Activated CD4-positive, alpha-beta T cell treated with anti-CD3 and anti-CD28 coated beads, Interleukin-2, amount 50 U/mL, for 1 hour (primary cell): Measurements from ENCODE around the gene DYNC1H1.

ENCODE experiments used
- DNase-seq: peaks from one replicate; pipeline ENCODE4 v3.0.0-alpha.2; 2020

The DYNC1H1 gene

DNA sequence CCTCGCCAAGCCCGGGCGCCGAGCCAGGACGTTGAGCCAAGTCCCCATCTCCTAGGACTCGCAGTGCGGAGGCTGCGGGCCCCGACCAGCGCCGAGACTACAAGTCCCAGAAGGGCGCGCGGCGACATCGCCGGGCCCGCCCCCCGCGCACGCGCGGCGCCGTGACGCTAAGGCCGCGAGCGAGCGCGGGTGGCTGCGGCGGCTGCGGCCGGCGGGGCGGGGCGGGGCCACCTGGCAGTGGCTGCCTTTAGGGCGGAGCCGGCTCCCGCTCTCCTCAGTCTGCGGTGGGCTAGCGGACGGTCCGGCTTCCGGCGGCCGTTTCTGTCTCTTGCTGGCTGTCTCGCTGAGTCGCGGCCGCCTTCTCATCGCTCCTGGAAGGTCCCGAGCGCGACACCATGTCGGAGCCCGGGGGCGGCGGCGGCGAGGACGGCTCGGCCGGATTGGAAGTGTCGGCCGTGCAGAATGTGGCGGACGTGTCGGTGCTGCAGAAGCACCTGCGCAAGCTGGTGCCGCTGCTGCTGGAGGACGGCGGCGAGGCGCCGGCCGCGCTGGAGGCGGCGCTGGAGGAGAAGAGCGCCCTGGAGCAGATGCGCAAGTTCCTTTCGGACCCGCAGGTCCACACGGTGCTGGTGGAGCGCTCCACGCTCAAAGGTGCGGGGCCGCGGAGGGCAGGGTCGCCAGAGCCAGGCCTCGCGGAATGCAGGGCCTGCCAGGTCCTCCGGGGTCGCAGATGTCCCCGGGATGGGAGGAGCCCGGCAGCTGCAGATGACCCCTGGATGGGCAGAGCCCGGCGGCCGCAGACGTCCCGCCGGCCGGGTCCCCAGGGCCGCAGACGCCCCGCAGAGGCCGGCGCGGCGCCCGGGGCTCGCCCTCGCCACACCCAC, at the start of gene DYNC1H1:
Gene DYNC1H1 (plus strand): TSS at position 277 of the 884 bp plus-strand sequence. CDS start 119 bp downstream, at position 396.
- DNase-seq: peak; percentile 84

- no peak for DNase-seq
Measured at GRCh38 chr14:101915871-101916815, 48.2 kb upstream of the DYNC1H1 start.

DNA sequence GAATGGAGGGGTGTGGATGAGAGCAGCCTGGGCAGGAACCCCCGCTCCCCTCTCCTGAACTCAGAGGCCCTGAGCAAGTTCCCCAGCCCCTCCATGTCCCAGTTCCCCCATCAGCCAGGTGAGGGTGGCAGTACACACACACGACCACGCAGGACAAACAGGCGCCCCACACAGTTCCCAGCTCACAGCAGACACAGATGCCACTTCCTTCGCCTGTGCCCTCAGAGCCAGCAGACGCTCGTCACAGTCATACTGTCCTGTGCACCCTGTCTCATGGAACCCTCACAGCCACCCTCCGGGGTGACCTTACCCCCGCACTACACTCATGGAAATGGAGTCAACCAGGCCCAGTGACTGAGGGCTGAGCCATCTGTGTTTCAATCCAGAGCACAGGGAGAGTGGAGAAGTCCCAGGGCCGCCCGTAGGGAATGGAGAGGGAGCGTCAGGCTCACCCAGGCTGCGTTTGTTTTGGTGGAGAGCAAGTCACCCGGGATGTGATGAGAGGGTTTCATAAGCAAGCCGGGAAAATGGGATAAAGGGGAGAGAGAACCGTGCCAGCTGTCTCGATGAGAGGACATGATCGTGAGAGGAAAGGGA, 47.5 kb upstream of the DYNC1H1 start:
- DNase-seq: no peak

GRCh38 chr14:101917413-101918017, 46.9 kb upstream of the DYNC1H1 start:
- DNase-seq: no peak

DNA sequence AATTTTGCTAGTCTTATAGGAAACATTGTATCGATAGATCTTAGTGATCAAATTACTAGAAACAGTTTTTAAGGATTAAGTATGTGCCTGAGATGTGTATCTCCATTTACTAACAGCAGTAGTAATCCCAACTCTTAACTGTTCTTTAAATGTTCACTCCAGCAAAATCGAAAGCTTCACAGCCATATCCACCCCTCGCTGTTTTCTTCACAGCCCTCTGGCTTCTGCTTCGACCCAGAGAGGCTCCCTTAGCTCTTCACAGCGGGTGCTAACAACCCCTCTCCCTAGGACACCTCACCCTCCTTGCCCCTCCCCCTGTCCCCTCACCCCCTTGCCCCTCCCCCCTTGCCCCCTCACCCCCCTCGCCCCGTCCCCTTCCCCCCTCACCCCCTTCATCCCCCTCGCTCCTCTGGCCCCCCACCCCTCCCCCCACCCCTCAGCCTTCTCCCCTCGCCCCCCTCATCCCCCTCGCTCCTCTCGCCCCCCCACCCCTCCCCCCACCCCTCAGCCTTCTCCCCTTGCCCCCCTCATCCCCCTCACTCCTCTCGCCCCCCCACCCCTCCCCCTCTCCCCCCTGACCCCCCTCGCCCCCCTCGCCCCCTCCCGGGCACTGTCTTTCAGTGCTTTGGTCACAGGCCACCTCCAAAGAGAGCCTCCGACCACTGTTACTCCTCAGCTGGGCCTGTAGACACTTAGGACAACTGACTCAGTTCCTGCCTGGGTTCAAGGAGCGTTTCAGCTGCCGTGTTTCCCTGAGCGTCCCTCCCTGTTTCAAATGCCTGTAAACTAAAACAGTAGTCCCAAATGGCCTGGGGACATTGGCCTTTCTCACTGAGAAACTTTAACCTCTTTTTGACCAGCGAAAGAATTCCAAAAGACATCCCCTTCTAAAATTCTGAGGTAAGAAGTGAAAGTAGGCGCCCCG, 46.0 kb upstream of the DYNC1H1 start:
- DNase-seq: no peak

DNA sequence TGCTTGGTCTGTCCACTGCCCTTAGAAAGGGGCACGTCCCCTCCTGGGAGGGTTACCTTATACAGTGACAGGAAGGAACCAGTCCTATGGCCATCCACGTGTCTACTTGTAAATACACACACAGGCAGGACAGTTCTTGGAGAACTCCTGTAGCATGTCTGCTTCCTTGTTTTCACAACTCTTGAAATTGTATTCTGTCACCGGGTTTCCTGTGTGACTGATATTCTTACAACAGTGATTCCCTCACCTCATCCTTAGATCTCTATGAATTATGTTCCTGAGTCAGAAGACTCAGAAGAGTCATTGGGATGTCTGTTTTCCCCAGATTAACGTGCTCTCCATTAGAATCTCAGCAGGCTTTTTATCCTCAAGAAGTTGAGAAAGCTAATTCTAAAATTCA, 44.1 kb upstream of the DYNC1H1 start:
- no peak for DNase-seq

GRCh38 chr14:101922866-101923265, 41.5 kb upstream of the DYNC1H1 start:
- no peak for DNase-seq

DNA sequence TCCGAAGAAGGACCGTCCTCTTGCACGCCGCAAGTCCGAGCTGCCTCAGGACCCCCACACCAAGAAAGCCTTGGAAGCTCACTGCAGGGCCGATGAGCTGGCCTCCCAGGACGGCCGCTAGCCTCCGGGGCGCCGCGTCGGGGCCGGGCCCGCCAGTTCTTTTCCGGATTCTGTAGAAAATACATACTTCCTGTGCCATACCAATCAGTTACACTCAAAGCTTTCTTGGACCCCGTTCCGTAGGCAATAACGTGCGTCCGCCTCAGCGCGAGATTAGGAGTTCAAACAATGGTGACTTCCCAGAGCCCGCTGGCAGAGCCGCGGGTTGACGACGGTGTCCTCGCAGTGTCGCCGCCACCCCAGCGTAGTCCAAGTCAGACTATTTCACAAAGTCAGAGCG, 39.2 kb upstream of the DYNC1H1 start:
- DNase-seq: no peak

DNA sequence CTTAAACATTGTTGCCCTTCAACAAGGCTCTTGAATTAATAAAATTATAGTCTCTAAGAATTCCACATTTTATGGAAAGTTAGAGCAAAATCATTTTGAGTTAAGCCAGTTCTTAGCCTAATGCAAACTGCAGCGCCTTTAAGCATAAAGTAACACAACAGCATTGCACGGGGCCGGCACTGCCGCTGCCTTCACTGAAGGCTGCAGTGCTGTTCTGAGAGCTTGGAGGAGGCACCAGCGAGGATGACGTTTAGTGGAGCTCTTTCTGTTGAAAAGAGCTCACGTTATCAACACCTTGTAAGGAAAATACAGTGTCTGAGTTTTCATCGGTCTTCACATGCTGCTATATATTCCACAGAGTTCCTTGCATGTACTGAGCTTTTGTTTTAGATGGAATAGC, 38.3 kb upstream of the DYNC1H1 start:
- DNase-seq: no peak

GRCh38 chr14:101926620-101927019, 37.8 kb upstream of the DYNC1H1 start:
- no peak for DNase-seq

DNA sequence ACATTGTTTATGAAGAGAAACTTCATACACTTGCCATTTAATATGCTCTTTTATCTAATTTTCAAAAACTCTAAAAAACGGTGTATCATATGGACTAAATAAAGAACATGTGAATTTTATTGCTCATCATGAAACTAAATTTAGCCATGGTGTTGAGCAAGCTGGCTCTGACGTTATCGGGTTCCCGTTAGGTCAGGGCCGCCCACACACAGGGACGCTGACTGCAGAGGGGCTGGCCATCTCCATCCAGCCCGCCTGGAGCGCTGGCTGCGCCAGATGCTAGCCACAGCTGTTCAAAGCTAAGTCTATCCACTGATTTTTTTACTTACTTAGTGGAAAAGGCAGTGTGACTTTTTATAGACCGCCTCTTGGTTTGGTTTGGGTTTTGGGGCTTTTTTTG, 36.5 kb upstream of the DYNC1H1 start:
- DNase-seq: no peak

DNA sequence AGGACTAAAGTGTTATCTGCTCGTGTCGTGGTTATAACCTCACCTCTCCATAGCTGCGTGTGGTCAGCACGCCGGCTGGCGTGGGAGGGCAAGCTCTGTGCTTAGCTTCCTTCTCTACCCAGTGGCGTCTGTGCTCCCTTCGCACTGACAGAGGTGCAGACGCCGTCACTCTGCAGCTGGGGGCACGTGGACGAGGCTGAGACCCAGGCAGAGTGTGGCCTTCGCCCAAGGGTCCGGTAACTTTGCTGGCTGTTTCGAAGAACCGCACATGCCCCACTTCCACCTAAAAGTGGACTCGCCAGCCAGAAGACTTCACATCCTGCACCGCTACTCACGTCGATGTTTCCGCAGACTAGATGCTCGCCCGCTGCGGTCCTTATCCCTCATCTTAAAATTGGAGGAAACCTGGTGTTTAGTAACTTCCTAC, 35.9 kb upstream of the DYNC1H1 start:
- no peak for DNase-seq

GRCh38 chr14:101929096-101929495, 35.3 kb upstream of the DYNC1H1 start:
- no peak for DNase-seq

DNA sequence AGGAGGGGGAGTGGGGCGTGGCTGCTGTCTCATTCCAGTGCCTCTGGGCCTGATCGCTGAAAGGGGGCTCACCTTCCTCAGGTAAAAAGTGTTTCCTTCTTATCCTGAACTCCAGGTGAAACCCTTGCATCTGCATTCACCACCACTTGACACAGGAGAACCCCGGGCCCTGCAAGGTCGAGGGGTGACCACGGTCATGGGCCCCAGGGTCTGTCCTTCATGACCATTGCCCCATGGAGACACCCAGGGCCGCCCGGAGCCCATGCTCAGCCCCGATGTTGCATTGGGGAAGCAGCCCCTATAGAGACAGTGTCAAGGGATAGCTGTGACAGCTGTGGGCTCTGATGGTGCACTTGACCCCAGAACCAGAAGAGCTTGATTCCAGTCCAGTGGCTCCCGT, 34.4 kb upstream of the DYNC1H1 start:
- no peak for DNase-seq

GRCh38 chr14:101932673-101933072, 31.7 kb upstream of the DYNC1H1 start:
- no peak for DNase-seq

- DNase-seq: no peak
Measured at GRCh38 chr14:101933209-101933608, 31.2 kb upstream of the DYNC1H1 start.

DNA sequence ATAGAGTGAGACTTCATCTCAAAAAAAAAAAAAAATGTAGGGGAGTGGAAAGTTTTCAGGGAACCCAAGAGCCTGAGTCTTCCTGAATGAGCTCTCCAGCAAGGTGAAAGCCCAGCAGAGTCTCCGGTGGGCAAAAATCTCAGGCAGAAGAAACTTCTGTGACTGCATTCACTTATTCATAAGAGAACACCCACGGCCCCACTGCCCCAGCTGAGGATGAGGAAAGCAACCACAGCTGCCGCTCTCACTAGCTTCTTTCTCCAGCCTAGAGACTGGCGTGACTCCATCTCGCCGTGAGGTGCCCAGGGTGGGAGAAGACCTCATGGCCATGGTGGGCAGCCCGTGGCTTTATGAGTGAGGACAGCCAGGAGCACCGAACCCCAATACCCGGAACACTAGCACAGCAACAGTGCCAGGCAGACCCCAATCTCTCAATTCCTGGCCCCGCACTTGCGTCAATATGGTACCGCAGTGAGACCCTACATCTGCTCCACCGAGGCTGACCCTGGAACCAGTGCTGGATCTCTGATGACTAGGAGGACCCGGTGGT, 29.7 kb upstream of the DYNC1H1 start:
- no peak for DNase-seq

DNA sequence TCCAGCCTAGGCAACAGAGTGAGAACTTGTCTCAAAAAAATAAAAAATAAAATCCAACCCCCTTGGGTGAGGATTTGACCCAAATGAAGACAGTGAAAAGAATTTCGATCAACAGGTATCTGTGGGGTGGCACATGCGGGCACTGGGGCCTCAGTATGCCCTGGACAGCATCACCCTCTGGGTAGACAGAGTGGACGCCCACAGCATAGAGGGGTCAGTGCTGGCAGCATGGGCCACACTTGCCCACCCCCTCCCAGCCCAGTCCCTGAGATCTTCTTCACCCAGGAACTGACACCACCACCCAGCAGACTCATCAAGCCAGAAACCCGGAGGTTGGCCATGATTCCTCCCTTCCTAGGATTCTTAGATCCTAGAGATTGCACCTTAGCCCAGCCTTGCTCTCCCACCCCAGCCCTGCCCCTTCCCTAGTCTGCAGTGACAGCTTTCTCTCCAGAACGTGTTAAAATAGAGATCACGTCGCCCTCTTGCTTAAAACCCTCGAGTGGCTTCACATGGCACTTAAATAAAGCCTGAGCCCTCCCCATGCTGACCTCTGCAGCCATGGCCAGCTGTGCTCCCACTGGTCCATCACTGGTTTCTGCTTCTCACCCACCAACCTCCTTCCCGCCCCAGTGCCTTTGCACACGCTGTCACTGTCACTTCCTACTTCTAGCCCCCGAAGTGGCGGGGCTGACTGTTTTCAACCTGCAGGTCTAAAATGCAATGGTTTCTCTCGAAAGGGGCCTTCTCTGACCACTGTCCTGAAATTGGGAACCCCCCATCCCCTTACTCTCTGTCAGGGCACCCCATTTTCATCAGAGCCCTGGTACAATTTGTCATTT, 26.2 kb upstream of the DYNC1H1 start:
- no peak for DNase-seq

DNA sequence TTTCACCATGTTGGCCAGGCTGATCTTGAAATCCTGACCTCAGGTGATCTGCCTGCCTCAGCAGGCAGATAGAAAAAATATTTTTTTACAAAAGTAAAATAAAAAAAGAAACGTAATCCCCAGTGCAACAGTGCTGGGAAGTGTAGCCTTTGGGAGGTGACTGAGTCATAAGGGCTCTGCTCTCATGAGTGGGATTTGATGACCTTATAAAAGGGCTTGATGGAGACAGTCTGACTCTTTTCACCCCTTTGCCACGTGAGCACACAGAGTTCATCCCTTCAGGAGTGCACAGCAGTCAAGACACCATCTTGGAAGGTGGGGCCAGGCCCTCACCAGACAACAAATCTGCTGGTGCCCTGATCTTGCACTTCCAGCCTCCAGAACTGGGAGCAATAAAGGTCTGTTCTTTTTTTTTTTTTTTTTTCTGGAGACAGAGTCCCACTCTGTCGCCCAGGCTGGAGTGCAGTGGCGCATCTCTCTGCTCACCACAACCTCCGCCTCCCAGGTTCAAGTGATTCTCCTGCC, 24.7 kb upstream of the DYNC1H1 start:
- no peak for DNase-seq

DNA sequence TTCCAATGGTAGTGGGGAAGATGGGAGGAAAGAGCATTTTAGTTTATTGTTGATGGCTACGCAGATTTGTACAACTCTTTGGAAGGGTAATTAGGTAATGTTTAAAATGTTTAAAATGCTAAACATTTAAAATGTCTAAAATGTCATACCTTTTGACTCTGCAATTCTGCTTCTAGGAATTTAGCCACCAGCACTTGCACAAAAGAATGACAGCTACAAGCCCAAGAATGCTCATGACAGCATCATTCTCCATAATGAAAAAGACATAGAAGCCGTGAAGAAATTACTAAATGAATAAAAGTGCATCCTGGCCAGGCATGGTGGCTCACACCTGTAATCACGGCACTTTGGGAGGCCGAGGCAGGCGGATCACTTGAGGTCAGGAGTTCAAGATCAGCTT, 19.9 kb upstream of the DYNC1H1 start:
- DNase-seq: no peak
